OCI-LY3 (cell line): ENCODE results near the gene MET.

ENCODE experiments used
- EZH2phosphoT487 ChIP-seq: fragments of 200-600 bp; shearing (Covaris generic); IDR thresholded peaks from 2 replicates; pipeline ENCODE4 v1.6.1; 2018; ENCODE audit warnings: antibody characterized with exemption, mixed run types, low read depth
- TF ChIP-seq, protein P1 (sequence below): fragments of 200-600, 300-600 bp; sonication (generic); IDR thresholded peaks from 2 replicates; pipeline ENCODE4 v1.5.1; 2014; ENCODE audit warnings: antibody characterized with exemption, low read length, low read depth

GRCh38 chr7:116753130-116753529 is 81.1 kb downstream of the MET start:
- TF ChIP-seq, protein P1, sequence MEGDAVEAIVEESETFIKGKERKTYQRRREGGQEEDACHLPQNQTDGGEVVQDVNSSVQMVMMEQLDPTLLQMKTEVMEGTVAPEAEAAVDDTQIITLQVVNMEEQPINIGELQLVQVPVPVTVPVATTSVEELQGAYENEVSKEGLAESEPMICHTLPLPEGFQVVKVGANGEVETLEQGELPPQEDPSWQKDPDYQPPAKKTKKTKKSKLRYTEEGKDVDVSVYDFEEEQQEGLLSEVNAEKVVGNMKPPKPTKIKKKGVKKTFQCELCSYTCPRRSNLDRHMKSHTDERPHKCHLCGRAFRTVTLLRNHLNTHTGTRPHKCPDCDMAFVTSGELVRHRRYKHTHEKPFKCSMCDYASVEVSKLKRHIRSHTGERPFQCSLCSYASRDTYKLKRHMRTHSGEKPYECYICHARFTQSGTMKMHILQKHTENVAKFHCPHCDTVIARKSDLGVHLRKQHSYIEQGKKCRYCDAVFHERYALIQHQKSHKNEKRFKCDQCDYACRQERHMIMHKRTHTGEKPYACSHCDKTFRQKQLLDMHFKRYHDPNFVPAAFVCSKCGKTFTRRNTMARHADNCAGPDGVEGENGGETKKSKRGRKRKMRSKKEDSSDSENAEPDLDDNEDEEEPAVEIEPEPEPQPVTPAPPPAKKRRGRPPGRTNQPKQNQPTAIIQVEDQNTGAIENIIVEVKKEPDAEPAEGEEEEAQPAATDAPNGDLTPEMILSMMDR: no peak
- no peak for TF ChIP-seq EZH2phosphoT487
